HepG2 (cell line): ENCODE measurements around the gene MRPS11. TPM values are rescaled to one million over a fixed set of nuclear protein-coding genes. Genes with fewer than 3 reads are reported as not detected.

Source experiments
- DMAP1 ChIP-seq: IDR thresholded peaks from 2 replicates; pipeline ENCODE4 v1.6.1; 2016
- HMG20A ChIP-seq: IDR thresholded peaks from 2 replicates; pipeline ENCODE4 v1.6.1; 2016; ENCODE audit warnings: borderline replicate concordance
- MLLT10 ChIP-seq: sonication (generic); formaldehyde crosslinking; IDR thresholded peaks from 2 replicates; pipeline ENCODE4 v1.4.0; 2020; ENCODE audit warnings: missing genetic modification reagents
- NFYB ChIP-seq: sonication (generic); formaldehyde crosslinking; IDR thresholded peaks from 2 replicates; pipeline ENCODE4 v1.4.0; 2020; ENCODE audit warnings: missing genetic modification reagents
- PLSCR1 ChIP-seq: sonication (generic); formaldehyde crosslinking; IDR thresholded peaks from 2 replicates; pipeline ENCODE4 v1.5.0; 2020; ENCODE audit warnings: missing genetic modification reagents, mild to moderate bottlenecking, borderline replicate concordance
- POGK ChIP-seq: sonication (generic); formaldehyde crosslinking; conservative IDR thresholded peaks from 2 replicates; pipeline ENCODE4 v1.8.0; 2022; ENCODE audit warnings: mild to moderate bottlenecking, moderate library complexity, missing genetic modification reagents
- RERE ChIP-seq: IDR thresholded peaks from 2 replicates; pipeline ENCODE4 v1.6.1; 2016; ENCODE audit warnings: low read depth, missing genetic modification reagents, missing compliant biosample characterization
- SALL1 ChIP-seq: sonication (generic); formaldehyde crosslinking; IDR thresholded peaks from 2 replicates; pipeline ENCODE4 v1.8.0; 2022; ENCODE audit warnings: mild to moderate bottlenecking, missing genetic modification reagents
- SMAD9 ChIP-seq: sonication (generic); formaldehyde crosslinking; IDR thresholded peaks from 2 replicates; pipeline ENCODE4 v1.5.1; 2020; ENCODE audit warnings: mild to moderate bottlenecking, missing genetic modification reagents
- TFAP4 ChIP-seq: sonication (generic); IDR thresholded peaks from 2 replicates; pipeline ENCODE4 v1.6.1; 2016; ENCODE audit warnings: low read depth, borderline replicate concordance
- ZNF20 ChIP-seq: sonication (generic); formaldehyde crosslinking; IDR thresholded peaks from 2 replicates; pipeline ENCODE4 v1.4.0; 2020; ENCODE audit warnings: mild to moderate bottlenecking, moderate library complexity, missing genetic modification reagents
- ZNF251 ChIP-seq: sonication (generic); formaldehyde crosslinking; IDR thresholded peaks from 2 replicates; pipeline ENCODE4 v1.9.0; 2021; ENCODE audit warnings: mild to moderate bottlenecking, missing genetic modification reagents
- ZNF329 ChIP-seq: sonication (generic); formaldehyde crosslinking; IDR thresholded peaks from 2 replicates; pipeline ENCODE4 v1.9.0; 2021; ENCODE audit warnings: low read depth, mild to moderate bottlenecking, missing genetic modification reagents
- ZNF547 ChIP-seq: sonication (generic); formaldehyde crosslinking; IDR thresholded peaks from 2 replicates; pipeline ENCODE4 v1.5.1; 2020; ENCODE audit warnings: mild to moderate bottlenecking, missing genetic modification reagents
- ZNF7 ChIP-seq: IDR thresholded peaks from 2 replicates; pipeline ENCODE4 v1.6.1; 2016; ENCODE audit warnings: missing biosample characterization, missing genetic modification reagents
- ZNF749 ChIP-seq: sonication (generic); formaldehyde crosslinking; IDR thresholded peaks from 2 replicates; pipeline ENCODE4 v1.8.0; 2022; ENCODE audit warnings: mild to moderate bottlenecking, missing genetic modification reagents, moderate library complexity, borderline replicate concordance
- polyA plus RNA-seq, 8 experiments: library from polyadenylated mRNA; depleted of rRNA in 3 of 8; stranded (reverse) in 7 of 8; unstranded in 1 of 8; fragments of >200 nt; fragmentation: Illumina TruSeq in 4 of 8; extraction: Trizol in 4 of 8; gene quantifications; 2 replicates each; pipeline versions ENCODE4 v1.2.1 to v1.2.3, GENCODE V29; 2011 to 2016; ENCODE audit warnings: low read depth in 4 of 8, missing spikeins in 1 of 8, mixed read lengths in 1 of 8; ENCODE audit not compliant: insufficient read depth in 1 of 8
- total RNA-seq, 5 experiments: library from RNA; depleted of rRNA; stranded (reverse); fragments of >200 nt; fragmentation: Illumina TruSeq; extraction: Trizol; gene quantifications; 2 replicates each; pipeline ENCODE4 v1.2.3, GENCODE V29; 2016; ENCODE audit warnings: low read depth in 1 of 5
- TF ChIP-seq, protein P1 (sequence below): sonication (generic); formaldehyde crosslinking; IDR thresholded peaks from 2 replicates; pipeline ENCODE4 v1.4.0; 2020; ENCODE audit warnings: missing genetic modification reagents
- TF ChIP-seq, protein P2 (sequence below): sonication (generic); formaldehyde crosslinking; IDR thresholded peaks from 2 replicates; pipeline ENCODE4 v1.5.0; 2020; ENCODE audit warnings: missing genetic modification reagents

Gene MRPS11
- total and polyA plus RNA-seq, 2 of the 13 experiments (the other 11 are each of a cell fraction or from before 2014, with no cell fraction given) = 50.1 to 72.7 TPM

GRCh38 chr15:88465633-88466224 lies 1.8 kb upstream of the MRPS11 start (continued):
- TF ChIP-seq POGK (CRISPR knock-in tag) = peak; percentile 69; the same call in 1 of the 2 replicates
- peak; percentile 60; the same call in 1 of the 2 replicates for TF ChIP-seq RERE (CRISPR knock-in tag)
- no peak for TF ChIP-seq ZNF749 (CRISPR knock-in tag)
- TF ChIP-seq SMAD9 = no peak
- no peak for TF ChIP-seq ZNF7
- peak; percentile 21; the same call in 1 of the 2 replicates for TF ChIP-seq TFAP4
- no peak for TF ChIP-seq NFYB (CRISPR knock-in tag)
- peak; percentile 89; the same call in 1 of the 2 replicates for TF ChIP-seq HMG20A (CRISPR knock-in tag)
- no peak for TF ChIP-seq PLSCR1 (CRISPR knock-in tag)
- TF ChIP-seq ZNF329 (CRISPR knock-in tag) = no peak
- no peak for TF ChIP-seq MLLT10 (CRISPR knock-in tag)
- TF ChIP-seq SALL1 = peak; percentile 81
- no peak for TF ChIP-seq ZNF20 (CRISPR knock-in tag)
- TF ChIP-seq ZNF251 (CRISPR knock-in tag) = no peak
- TF ChIP-seq ZNF547 = no peak
- TF ChIP-seq, protein P1, sequence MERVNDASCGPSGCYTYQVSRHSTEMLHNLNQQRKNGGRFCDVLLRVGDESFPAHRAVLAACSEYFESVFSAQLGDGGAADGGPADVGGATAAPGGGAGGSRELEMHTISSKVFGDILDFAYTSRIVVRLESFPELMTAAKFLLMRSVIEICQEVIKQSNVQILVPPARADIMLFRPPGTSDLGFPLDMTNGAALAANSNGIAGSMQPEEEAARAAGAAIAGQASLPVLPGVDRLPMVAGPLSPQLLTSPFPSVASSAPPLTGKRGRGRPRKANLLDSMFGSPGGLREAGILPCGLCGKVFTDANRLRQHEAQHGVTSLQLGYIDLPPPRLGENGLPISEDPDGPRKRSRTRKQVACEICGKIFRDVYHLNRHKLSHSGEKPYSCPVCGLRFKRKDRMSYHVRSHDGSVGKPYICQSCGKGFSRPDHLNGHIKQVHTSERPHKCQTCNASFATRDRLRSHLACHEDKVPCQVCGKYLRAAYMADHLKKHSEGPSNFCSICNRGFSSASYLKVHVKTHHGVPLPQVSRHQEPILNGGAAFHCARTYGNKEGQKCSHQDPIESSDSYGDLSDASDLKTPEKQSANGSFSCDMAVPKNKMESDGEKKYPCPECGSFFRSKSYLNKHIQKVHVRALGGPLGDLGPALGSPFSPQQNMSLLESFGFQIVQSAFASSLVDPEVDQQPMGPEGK (CRISPR knock-in tag) = peak; percentile 56
- peak; percentile 70 for TF ChIP-seq DMAP1 (CRISPR knock-in tag)
- TF ChIP-seq, protein P2, sequence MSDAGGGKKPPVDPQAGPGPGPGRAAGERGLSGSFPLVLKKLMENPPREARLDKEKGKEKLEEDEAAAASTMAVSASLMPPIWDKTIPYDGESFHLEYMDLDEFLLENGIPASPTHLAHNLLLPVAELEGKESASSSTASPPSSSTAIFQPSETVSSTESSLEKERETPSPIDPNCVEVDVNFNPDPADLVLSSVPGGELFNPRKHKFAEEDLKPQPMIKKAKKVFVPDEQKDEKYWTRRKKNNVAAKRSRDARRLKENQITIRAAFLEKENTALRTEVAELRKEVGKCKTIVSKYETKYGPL (CRISPR knock-in tag) = 0 out of 2 replicates have a peak, but pooled peaks have one; percentile 22
